GM12878 (cell line): ENCODE measurements around the gene PYHIN1. TPM values are rescaled to one million over a fixed set of nuclear protein-coding genes. Genes with fewer than 3 reads are reported as not detected.

Experiments
- ATAC-seq: fragments of 200-7000 bp; cut with Tn5 transposase; 3 replicates; pipeline ENCODE4 v1.9.1; 2020; ENCODE audit warnings: mild to moderate bottlenecking, moderate library complexity
- BruUV-seq: library from RNA; stranded (reverse); fragments of 400-500 nt; replicated peaks from 2 replicates; lab custom pipeline; 2021; lab: Mats Ljungman, UMichigan
- CTCF ChIA-PET: fragments of 300-600 bp; sonication (Branson Sonifier 250); formaldehyde crosslinking; extraction: SDS; loops from one replicate; lab custom pipeline; 2021; ENCODE audit warnings: inconsistent platforms; lab: Yijun Ruan, JAX
- POLR2A ChIA-PET: fragments of 350-600 bp; formaldehyde crosslinking; extraction: SDS; loops from one replicate; lab custom pipeline; 2021; ENCODE audit warnings: inconsistent platforms; lab: Charles Lee
- RAD21 ChIA-PET: fragments of 300-600 bp; sonication (Branson Sonifier 250); formaldehyde crosslinking; loops from one replicate; lab custom pipeline; 2023; ENCODE audit warnings: antibody characterized with exemption; ENCODE audit not compliant: unreplicated experiment; lab: Charles Lee
- SMC1A ChIA-PET: fragments of 300-600 bp; sonication (Branson Sonifier 250); formaldehyde crosslinking; loops from one replicate; lab custom pipeline; 2023; ENCODE audit not compliant: unreplicated experiment, uncharacterized antibody; lab: Charles Lee
- DNase-seq: peaks from one replicate; pipeline ENCODE4 v3.0.0-alpha.2; 2011; ENCODE audit warnings: low read depth, low spot score
- FAIRE-seq: peaks from 3 replicates; lab custom pipeline; 2011; peaks lifted over from hg19 to GRCh38; lab: Jason Lieb, UNC
- H2AFZ ChIP-seq: 2 replicates; pipeline ENCODE4 v1.6.0; 2011; ENCODE audit warnings: low read depth, low read length, control low read depth; ENCODE audit not compliant: control insufficient read depth
- H3K27ac ChIP-seq: 2 replicates; pipeline ENCODE4 v1.5.1; 2011; ENCODE audit warnings: control low read depth; ENCODE audit not compliant: control insufficient read depth, insufficient read depth
- H3K27me3 ChIP-seq, 2 experiments: replicated peaks in 1 of 2; 2 replicates each; pipeline versions ENCODE4 v1.6.0 to v1.6.1; 2011; ENCODE audit warnings: low read length in 1 of 2; ENCODE audit not compliant: control insufficient read depth in 2 of 2, insufficient read depth in 2 of 2
- H3K36me3 ChIP-seq, 2 experiments: 2 replicates each; pipeline ENCODE4 v1.5.1; 2011; ENCODE audit warnings: low read length in 1 of 2; ENCODE audit not compliant: control insufficient read depth in 2 of 2, insufficient read depth in 2 of 2
- H3K4me1 ChIP-seq: 2 replicates; pipeline ENCODE4 v1.6.1; 2011; ENCODE audit warnings: mild to moderate bottlenecking, low read length, moderate library complexity, mixed read lengths; ENCODE audit not compliant: control insufficient read depth, insufficient read depth
- H3K4me2 ChIP-seq: 2 replicates; pipeline ENCODE4 v1.6.0; 2011; ENCODE audit warnings: control low read depth; ENCODE audit not compliant: control insufficient read depth, insufficient read depth
- H3K4me3 ChIP-seq: fragments of 200-600 bp; sonication (generic); 2 replicates; pipeline ENCODE4 v1.5.1; 2016
- H3K79me2 ChIP-seq: 2 replicates; pipeline ENCODE4 v1.6.0; 2011; ENCODE audit warnings: low read length; ENCODE audit not compliant: control insufficient read depth, insufficient read depth
- H3K9ac ChIP-seq: 2 replicates; pipeline ENCODE4 v1.8.0; 2011; ENCODE audit warnings: low read length, control low read depth, mixed read lengths; ENCODE audit not compliant: control insufficient read depth, insufficient read depth
- H3K9me3 ChIP-seq: replicated peaks from 3 replicates; pipeline ENCODE4 v1.5.1; 2011; ENCODE audit warnings: mild to moderate bottlenecking, low read length; ENCODE audit not compliant: control insufficient read depth, insufficient read depth
- H4K20me1 ChIP-seq: 2 replicates; pipeline ENCODE4 v1.6.0; 2011; ENCODE audit not compliant: control insufficient read depth, insufficient read depth
- IRF4 ChIP-seq: IDR thresholded peaks from 2 replicates; pipeline ENCODE4 v1.6.1; 2011; ENCODE audit warnings: low read depth, low read length
- JUNB ChIP-seq: IDR thresholded peaks from 2 replicates; pipeline ENCODE4 v1.6.1; 2016; ENCODE audit warnings: antibody characterized with exemption, mild to moderate bottlenecking
- MAX ChIP-seq: IDR thresholded peaks from 2 replicates; pipeline ENCODE4 v1.6.1; 2012; ENCODE audit warnings: low read depth, low read length, improper control_type of control experiment
- MXI1 ChIP-seq: fragments of 150-350 bp; IDR thresholded peaks from 2 replicates; pipeline ENCODE4 v1.6.1; 2011; ENCODE audit warnings: low read depth, mild to moderate bottlenecking, inconsistent platforms, low read length, improper control_type of control experiment
- NFXL1 ChIP-seq: fragments of 450-650 bp; IDR thresholded peaks from 2 replicates; pipeline ENCODE4 v1.6.1; 2017; ENCODE audit warnings: antibody characterized with exemption, mild to moderate bottlenecking, borderline replicate concordance
- PML ChIP-seq: IDR thresholded peaks from 2 replicates; pipeline ENCODE4 v1.6.1; 2012; ENCODE audit warnings: low read length, inconsistent platforms
- POLR2A ChIP-seq: IDR thresholded peaks from 2 replicates; pipeline ENCODE4 v1.6.1; 2011; ENCODE audit warnings: low read depth, mild to moderate bottlenecking, low read length
- SRF ChIP-seq, 2 experiments: IDR thresholded peaks; 2 replicates each; pipeline ENCODE4 v1.6.1; 2011; ENCODE audit warnings: low read depth in 2 of 2, low read length in 2 of 2, mild to moderate bottlenecking in 1 of 2, moderate library complexity in 1 of 2
- TBL1XR1 ChIP-seq: IDR thresholded peaks from 2 replicates; pipeline ENCODE4 v1.6.1; 2012; ENCODE audit warnings: low read depth, low read length, improper control_type of control experiment
- TCF3 ChIP-seq: IDR thresholded peaks from 2 replicates; pipeline ENCODE4 v1.6.1; 2012; ENCODE audit warnings: low read depth, mild to moderate bottlenecking, low read length, borderline replicate concordance; ENCODE audit not compliant: insufficient read depth
- ZBTB11 ChIP-seq: fragments of 450-650 bp; formaldehyde crosslinking; IDR thresholded peaks from 2 replicates; pipeline ENCODE4 v1.5.0; 2022; ENCODE audit warnings: mild to moderate bottlenecking, missing genetic modification characterization
- WGBS: methylation state at CpG from one replicate; pipeline ENCODE4 v1.1.6; 2016; ENCODE audit warnings: low lambda C conversion rate; ENCODE audit not compliant: insufficient replicate concordance, insufficient coverage; ENCODE audit errors: missing lambda C conversion rate; 5-methylcytosine and 5-hydroxymethylcytosine counted together
- in situ Hi-C: fragments of 300-500 bp; cut with MboI; formaldehyde crosslinking; loops from 9 replicates; pipeline ENCODE4 v1.14.3; 2018; ENCODE audit warnings: mixed read lengths
- intact Hi-C: fragments of 100-400 bp; cut with micrococcal nuclease; formaldehyde crosslinking; loops from one replicate; pipeline ENCODE4 v1.14.2; 2022; ENCODE audit not compliant: unreplicated experiment
- polyA plus RNA-seq, 11 experiments: library from polyadenylated mRNA; depleted of rRNA in 4 of 11; unstranded in 6 of 11; stranded (reverse) in 5 of 11; fragments of >200 nt; fragmentation: Nextera tagmentation in 4 of 11; fragmentation: Illumina TruSeq in 1 of 11; extraction: Ambion mirVana in 4 of 11; extraction: Trizol in 1 of 11; gene quantifications; 1 replicate in 1 of 11; 2 replicates in 10 of 11; pipeline versions ENCODE4 v1.2.1 to v1.2.3, GENCODE V29; 2011 to 2016; ENCODE audit warnings: inconsistent platforms in 2 of 11, missing spikeins in 2 of 11, low read depth in 1 of 11
- total RNA-seq, 4 experiments: library from RNA; depleted of rRNA in 3 of 4; stranded (reverse); fragments of >200 nt in 3 of 4; fragmentation: Illumina TruSeq in 1 of 4; extraction: Trizol in 1 of 4; gene quantifications; 2 replicates each; pipeline versions ENCODE4 v1.2.1 to v1.2.3, GENCODE V29; 2013 to 2021
- TF ChIP-seq, protein P1 (sequence below): IDR thresholded peaks from 2 replicates; pipeline ENCODE4 v1.6.1; 2012; ENCODE audit warnings: mild to moderate bottlenecking, low read depth, low read length

The PYHIN1 gene
- total and polyA plus RNA-seq, 10 of the 15 experiments (the other 5 are each of a cell fraction or from before 2014, with no cell fraction given) = 0.19 to 7.2 (median 0.38) TPM

- Histone ChIP-seq H3K79me2 (no peaks in the 10 kb centered on the region), H3K36me3 (no peaks in the 10 kb centered on the region), H3K27me3 (no peaks in the 10 kb centered on the region), H3K4me3 (no peak overlapping the region), H3K27ac (no peak overlapping the region), H3K4me1 (no peaks in the 10 kb centered on the region), H3K4me2 (no peak overlapping the region), H3K9ac (no peak overlapping the region), H3K9me3 (no peaks in the 10 kb centered on the region), H4K20me1 (no peaks in the 10 kb centered on the region), H2AFZ (no peak overlapping the region)
- ChIA-PET POLR2A (no interaction called here), CTCF (no interaction called here), RAD21 (no interaction called here), SMC1A (no interaction called here)
- FAIRE-seq (no peak), DNase-seq (no peak), ATAC-seq (no peak)
- 75% methylated on average over 2 of the region's 2 CpGs for WGBS
- BruUV-seq = no TSS peak
- intact Hi-C loops = loop anchor here (10.0 kb wide), 1 partner anchor 136 kb away; the partner anchor contains the start of gene AIM2
- in situ Hi-C loops = no loop called here
- TF ChIP-seq PML (no peak), IRF4 (no peak), SRF (IDR thresholded peaks at IDR 0.05; ENCODE audit: low read depth in 2 of 2, low read length in 2 of 2) (no peak), TCF3 (no peak), JUNB (no peak), POLR2A (no peak), MAX (no peak), NFXL1 (no peak), MXI1 (no peak), TBL1XR1 (no peak), ZBTB11 (CRISPR knock-in tag) (no peak)
- TF ChIP-seq, protein P1, sequence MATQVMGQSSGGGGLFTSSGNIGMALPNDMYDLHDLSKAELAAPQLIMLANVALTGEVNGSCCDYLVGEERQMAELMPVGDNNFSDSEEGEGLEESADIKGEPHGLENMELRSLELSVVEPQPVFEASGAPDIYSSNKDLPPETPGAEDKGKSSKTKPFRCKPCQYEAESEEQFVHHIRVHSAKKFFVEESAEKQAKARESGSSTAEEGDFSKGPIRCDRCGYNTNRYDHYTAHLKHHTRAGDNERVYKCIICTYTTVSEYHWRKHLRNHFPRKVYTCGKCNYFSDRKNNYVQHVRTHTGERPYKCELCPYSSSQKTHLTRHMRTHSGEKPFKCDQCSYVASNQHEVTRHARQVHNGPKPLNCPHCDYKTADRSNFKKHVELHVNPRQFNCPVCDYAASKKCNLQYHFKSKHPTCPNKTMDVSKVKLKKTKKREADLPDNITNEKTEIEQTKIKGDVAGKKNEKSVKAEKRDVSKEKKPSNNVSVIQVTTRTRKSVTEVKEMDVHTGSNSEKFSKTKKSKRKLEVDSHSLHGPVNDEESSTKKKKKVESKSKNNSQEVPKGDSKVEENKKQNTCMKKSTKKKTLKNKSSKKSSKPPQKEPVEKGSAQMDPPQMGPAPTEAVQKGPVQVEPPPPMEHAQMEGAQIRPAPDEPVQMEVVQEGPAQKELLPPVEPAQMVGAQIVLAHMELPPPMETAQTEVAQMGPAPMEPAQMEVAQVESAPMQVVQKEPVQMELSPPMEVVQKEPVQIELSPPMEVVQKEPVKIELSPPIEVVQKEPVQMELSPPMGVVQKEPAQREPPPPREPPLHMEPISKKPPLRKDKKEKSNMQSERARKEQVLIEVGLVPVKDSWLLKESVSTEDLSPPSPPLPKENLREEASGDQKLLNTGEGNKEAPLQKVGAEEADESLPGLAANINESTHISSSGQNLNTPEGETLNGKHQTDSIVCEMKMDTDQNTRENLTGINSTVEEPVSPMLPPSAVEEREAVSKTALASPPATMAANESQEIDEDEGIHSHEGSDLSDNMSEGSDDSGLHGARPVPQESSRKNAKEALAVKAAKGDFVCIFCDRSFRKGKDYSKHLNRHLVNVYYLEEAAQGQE = no peak
These were observed 7.8 kb downstream of the PYHIN1 start for GRCh38 chr1:158939180-158939579.
